Endometrial microvascular endothelial cells (primary cell): ENCODE measurements around the gene GPBP1L1. TPM values are rescaled to one million over a fixed set of nuclear protein-coding genes. Genes with fewer than 3 reads are reported as not detected.
"Not testable (repeated sequence)": the region's sequence is repeated elsewhere in the genome, so short reads cannot be mapped to it uniquely, and the experiment has no call there.

Experiments used
- in situ Hi-C: cut with HindIII; loops from 2 replicates; pipeline ENCODE4 v1.10.0; 2017; ENCODE audit warnings: low sequenced_read_pairs, low pct_unique_long_range_greater_than_20kb; ENCODE audit errors: inconsistent ontology term
- total RNA-seq: library from RNA; depleted of rRNA; stranded (reverse); fragments of >200 nt; gene quantifications from one replicate; pipeline ENCODE4 v1.2.3, GENCODE V29; 2015; ENCODE audit errors: inconsistent ontology term

Gene GPBP1L1, protein sequence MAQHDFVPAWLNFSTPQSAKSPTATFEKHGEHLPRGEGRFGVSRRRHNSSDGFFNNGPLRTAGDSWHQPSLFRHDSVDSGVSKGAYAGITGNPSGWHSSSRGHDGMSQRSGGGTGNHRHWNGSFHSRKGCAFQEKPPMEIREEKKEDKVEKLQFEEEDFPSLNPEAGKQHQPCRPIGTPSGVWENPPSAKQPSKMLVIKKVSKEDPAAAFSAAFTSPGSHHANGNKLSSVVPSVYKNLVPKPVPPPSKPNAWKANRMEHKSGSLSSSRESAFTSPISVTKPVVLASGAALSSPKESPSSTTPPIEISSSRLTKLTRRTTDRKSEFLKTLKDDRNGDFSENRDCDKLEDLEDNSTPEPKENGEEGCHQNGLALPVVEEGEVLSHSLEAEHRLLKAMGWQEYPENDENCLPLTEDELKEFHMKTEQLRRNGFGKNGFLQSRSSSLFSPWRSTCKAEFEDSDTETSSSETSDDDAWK
- total RNA-seq: 54.6 TPM

DNA sequence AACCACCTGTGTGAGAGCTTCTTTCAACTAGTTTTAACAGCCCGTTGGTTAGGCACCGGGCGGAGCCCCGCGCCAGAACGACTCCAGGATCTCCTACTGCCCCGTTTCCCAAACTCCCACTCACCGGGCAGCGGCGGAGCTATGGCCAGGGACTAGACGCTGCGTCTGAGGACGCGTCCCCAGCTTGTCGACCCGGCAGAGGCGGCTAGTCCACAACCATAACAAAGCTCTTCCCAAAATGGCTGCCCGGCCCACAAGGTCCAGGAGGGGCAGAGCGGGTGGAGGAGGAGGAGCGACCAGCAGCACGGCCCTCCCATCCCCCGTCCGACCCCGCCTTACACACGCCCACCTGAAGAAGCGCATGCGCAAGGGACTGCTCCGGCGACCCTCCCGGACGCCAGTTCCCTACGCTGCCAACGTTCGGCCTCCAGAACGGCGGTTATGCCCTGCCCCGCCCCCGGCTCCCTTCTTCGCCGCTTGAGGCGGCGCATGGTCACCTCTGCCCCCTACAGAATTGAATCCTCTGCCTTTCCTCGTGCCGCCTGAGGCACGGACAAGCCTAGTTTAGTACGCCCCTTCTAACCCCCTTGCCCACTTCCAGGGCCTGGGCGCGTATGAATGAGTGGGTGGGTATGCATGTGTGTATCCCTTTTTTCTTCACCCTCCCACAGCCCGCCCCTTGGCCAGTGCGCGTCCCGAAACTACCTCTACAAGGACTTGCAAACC is at the start of gene GPBP1L1:
Gene GPBP1L1, minus strand, starts transcription at position 246 of the 726 bp plus-strand sequence. CDS start 27,446 bp downstream, outside the sequence.
- in situ Hi-C loops: loop anchor here (25.0 kb wide), 1 partner anchor 126 kb away; the partner anchor contains the start of gene MAST2

DNA sequence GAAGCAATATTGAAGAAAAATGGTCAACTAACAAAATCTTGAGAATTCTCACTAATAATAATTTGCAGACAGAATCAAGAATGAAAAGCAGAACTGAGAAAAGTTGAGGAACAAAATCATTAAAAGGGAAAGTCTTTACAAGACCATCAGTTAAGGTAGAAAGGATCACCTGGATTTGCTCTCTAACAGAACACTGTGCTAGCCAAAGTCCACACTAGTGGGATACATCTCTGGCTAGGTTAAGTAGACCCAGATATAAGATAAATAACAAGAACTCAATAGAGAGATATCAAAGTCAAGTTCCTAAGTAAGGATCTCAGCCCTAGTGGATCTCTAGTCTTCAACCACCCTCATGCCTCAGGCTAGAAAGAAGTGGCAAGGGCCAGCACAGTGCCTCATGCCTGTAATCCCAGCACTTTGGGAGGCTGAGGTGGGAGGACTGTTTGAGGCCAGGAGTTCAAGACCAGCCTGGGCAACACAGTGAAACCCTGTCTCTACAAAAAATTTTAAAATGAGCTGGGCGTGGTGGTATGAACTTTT is 44.5 kb upstream of the GPBP1L1 start:
- in situ Hi-C loops: no loop called here

DNA sequence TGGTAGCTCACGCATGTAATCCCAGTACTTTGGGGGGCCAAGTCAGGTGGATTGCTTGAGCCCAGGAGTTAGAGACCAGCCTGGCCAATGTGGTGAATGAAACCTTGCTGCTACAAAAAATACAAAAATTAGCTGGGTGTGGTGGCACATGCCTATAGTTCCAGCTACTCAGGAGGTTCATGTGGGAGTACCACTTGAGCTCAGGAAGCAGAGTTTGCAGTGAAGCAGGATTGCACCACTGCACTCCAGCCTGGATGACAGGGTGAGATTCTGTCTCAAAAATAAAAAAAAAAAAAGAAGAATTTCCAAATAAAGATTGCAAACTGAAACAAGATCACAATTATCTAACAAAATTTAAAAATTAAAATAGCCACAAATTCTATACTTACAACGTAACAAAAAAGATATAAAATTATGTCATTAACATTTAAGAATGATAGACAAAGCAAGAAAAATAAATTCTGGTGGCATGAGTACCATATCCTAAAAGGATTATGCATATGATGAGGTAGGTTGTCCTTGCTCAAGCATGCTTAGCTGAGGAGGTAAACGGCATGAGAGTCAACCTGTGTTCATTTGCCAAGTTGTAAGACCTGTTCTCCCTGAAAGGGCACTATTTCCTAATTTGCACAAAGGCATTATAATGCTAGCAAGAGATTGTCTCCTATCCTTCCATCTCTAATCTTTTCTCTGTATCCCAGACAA is 43.9 kb upstream of the GPBP1L1 start:
- in situ Hi-C loops: no loop called here

DNA sequence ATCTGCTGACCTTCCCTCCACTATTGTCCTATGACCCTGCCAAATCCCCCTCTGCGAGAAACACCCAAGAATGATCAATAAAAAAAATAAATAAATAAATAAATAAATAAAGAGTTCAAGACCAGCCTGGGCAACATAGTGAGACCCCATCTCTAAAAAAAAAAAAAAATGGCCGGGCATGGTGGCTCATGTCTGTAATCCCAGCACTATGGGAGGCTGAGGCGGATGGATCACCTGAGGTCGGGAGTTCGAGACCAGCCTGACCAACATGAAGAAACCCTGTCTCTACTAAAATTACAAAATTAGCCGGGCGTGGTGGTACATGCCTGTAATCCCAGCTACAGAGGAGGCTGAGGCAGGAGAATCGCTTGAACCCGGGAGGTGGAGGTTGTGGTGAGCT is 39.7 kb upstream of the GPBP1L1 start:
- in situ Hi-C loops: not testable (repeated sequence)

DNA sequence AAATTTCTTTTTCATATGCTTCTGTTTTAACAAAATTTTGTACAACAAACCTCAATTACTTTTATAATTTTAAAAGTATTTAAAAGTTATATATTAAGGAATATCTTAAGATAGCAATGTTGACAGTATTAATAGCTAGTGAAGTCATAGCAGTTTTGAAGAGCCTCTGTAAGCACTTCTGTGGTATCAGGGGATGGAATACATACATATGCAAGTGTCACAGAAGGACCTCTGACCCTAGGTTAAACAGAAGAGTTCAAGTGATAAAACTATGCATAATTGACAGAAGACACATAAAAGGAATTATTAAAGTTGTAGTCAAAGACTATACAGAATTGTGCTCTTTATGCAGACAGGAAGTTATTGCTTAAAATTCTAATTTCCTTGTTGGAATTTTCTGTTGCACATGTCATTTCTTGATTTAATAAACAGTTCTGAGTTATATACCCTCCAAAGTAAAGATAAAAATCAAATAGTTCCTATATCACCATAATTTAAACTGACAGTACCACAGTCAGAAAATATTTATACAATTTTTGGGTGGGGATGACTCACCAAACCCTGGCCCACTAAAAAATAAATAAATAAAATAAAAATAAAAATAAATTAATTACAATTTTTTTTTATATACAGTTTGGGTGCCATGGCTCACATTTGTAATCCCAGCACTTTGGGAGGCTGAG is 37.1 kb upstream of the GPBP1L1 start:
- in situ Hi-C loops: no loop called here

DNA sequence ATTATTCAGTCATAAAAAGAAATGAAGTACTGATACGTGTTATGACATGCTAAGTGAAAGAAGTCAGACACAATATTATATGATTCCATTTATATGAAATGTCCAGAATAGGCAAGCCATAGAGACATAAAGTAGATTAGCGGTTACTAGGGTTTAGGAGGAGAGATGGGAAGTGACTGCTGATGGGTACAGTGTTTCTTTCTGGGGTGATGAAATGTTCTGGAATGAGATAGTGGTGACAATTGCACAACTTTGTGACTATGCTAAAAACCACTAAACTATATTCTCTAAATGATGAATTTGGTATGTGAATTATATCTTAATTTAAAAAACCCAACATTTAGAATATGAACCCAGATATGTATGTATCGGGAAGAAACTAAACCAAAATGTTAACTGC is 36.5 kb upstream of the GPBP1L1 start:
- in situ Hi-C loops: no loop called here

DNA sequence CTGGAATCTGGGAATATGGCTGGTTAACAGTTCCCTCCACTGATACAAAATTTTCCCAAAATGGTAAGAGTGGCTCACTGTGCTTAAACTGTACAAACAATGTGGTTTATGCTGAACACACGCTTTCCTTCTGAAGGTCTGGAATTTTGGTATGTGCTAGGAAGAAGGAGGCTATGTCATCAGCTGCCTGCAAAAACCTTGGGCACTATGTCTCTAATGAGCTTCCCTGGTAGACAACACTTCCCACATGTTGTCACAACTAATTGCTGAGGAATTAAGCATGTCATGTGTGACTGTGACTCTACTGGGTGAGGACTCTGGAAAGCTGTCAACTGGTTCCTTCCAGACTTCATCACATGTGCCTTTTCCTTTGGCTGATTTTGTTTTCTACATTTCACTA is 34.9 kb upstream of the GPBP1L1 start:
- in situ Hi-C loops: no loop called here

DNA sequence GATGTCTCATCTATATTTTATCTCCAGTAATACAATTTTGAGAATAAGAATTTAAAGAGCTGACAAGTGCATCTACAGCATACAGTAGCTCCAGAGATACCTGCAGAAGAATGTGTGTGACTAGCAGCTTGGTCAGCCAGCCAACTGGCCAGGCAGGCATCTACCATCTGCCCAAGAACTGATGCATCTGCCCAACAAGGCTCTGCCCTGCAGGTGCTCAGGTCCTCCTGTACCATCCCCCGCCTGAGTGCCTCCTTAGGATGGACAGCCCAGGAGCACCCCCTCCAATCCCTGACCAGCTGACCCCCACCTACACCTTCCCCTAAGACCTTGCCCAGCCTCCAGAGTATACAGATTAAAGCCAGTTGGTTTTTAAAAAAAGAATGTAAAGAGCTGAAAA is 32.0 kb upstream of the GPBP1L1 start:
- in situ Hi-C loops: no loop called here

DNA sequence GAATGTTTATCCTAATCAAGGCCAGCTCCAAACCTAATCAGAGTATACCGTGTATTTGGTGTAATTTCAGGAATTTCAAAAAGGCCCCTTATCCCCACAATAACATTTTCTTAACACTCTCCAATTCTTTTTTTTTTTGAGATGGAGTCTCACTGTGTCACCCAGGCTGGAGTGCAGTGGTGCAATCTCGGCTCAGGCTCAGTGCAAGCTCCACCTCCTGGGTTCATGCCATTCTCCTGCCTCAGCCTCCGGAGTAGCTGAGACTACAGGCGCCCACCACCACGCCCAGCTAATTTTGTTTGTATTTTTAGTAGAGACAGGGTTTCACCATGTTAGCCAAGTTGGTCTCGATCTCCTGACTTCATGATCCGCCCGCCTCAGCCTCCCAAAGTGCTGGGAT is 31.1 kb upstream of the GPBP1L1 start:
- in situ Hi-C loops: not testable (repeated sequence)

DNA sequence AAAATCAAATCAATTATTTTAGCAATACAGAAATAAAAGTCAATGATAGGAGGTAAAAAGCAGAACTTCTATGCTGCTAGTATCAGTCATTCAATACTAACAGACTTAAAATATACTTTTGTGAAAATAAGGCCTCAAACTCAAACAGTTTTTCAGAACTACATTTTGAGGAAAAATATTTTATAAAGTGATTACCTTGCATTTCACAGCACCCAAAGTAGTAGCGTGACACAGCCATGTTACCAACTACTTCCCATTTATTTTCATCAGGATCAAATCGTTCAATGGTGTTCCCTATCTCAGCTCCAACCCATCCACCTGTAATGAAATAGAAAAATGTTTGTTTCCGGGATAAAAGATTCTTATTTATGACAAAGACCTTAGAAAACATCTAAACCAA is 30.4 kb upstream of the GPBP1L1 start:
- in situ Hi-C loops: no loop called here

DNA sequence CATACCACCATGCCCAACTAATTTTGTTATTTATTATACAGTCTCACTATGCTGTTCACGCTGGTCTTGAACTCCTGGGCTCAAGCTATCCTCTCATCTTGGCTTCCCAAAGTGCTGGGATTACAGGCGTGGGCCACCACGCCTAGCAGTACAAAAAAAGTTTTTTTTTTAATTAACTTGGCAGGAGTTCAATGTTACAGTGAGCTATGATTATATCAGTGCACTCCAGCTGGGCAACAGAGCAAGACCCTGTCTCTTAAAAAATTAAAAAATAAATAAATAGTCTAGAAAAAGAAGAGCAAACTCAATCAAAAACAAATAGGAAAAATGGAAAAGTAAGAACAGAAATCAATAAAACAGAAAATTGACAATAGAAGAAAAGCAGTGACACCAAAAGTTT is 27.4 kb upstream of the GPBP1L1 start:
- in situ Hi-C loops: no loop called here

DNA sequence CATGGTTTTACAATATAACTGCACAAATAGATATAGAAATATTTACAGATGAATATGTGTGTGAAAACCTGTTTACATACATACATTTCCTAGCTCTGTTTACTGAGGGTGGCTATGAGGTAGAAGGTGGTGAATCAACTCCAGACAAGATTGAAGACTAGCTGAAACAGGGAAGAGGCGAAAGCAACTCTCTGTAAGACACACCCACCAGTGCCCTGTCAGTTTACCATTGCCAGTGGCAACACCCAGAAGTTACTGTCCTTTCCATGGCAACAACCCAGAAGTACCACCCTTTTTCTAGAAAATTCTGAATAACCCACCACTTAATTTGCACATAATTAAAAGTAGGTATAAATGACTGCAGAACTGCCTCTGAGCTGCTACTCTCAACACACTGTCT is 18.3 kb upstream of the GPBP1L1 start:
- in situ Hi-C loops: no loop called here

DNA sequence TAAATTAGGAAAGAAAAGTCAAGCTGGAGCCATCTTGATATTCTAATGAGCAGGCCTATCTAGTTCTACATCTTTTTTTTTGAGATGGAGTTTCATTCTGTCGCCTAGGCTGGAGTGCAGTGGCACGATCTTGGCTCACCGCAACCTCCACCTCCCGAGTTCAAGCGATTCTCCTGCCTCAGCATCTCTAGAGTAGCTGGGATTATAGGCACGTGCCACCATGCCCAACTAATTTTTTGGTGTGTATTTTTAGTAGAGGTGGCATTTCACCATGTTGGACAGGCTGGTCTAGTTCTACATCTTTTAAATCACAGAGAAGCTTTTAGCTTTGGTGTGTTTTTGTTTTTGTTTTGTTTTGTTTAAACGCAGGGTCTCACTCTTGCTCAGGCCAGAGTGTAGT is 8.5 kb upstream of the GPBP1L1 start:
- in situ Hi-C loops: loop anchor here (25.0 kb wide), 1 partner anchor 117 kb away; the partner anchor contains the start of gene MAST2

DNA sequence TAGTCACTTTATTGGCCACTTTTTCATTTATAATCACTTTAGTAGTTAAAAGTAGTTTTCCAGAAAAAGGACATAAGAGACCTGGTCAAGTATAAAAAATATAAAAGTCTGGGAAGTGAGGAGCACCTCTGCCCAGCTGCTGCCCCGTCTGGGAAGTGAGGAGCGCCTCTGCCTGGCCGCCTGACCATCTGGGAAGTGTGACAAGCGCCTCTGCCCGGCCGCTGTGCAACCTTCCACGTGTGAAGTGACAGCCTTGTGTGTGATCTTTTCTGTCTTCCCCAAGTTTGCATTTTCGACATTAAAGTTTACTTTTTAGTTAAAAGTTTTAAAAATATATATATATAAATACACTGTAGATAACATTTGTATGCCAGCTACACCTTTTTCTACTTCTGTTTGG is 7.5 kb upstream of the GPBP1L1 start:
- in situ Hi-C loops: loop anchor here (25.0 kb wide), 1 partner anchor 118 kb away; the partner anchor contains the start of gene MAST2

DNA sequence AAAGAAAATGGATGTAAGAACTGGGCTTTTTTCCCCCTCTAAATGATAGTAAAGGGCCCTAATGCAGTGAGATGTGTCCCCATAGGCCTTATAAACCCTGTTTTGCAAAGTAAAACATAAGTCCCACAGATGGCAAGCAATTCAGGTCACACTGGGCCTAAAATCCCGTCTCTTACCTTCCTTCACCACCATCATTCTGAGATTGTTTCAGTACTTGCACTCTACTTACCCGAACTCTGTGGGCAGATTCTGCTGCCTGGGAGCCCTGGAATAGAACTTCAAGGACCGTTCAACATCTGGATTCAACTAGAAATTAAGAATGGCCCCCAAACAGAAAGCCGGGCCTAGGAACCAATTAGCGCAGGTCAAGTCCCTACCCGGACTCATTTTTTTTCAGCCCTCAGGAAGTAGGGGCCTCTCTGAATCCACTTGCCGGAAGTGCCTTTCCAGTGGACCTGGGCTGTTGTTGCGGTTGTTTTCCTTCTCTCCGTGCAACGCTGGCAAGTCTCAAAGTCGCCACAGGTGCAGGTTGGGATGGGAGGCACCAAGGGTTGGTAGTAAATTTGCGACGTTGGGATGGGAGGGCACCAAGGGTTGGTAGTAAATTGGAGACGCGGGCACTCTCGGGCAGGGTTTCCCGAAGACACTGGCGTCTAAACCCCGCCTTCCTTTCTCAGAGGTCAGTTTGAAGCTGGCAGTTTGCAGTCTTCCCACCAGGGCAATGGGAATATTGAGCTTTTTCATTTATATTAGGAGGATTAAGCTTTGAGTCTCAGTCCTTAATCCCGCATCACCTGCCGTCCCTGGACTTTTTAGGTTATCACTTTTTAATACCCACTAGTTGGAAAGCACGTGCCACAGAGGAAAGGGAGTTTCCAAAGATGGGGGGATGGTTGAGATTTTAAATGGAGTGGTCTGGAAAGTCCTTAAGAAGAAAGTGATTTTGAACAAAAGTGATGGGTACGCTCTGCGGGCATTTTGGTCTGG is 1.7 kb upstream of the GPBP1L1 start, which contains the start of gene TMEM69:
Gene TMEM69, plus strand, starts transcription at position 428 of the 987 bp plus-strand sequence. CDS start 2,888 bp downstream, outside the sequence.
- in situ Hi-C loops: loop anchor here (25.0 kb wide), 1 partner anchor 124 kb away; the partner anchor contains the start of gene MAST2

DNA sequence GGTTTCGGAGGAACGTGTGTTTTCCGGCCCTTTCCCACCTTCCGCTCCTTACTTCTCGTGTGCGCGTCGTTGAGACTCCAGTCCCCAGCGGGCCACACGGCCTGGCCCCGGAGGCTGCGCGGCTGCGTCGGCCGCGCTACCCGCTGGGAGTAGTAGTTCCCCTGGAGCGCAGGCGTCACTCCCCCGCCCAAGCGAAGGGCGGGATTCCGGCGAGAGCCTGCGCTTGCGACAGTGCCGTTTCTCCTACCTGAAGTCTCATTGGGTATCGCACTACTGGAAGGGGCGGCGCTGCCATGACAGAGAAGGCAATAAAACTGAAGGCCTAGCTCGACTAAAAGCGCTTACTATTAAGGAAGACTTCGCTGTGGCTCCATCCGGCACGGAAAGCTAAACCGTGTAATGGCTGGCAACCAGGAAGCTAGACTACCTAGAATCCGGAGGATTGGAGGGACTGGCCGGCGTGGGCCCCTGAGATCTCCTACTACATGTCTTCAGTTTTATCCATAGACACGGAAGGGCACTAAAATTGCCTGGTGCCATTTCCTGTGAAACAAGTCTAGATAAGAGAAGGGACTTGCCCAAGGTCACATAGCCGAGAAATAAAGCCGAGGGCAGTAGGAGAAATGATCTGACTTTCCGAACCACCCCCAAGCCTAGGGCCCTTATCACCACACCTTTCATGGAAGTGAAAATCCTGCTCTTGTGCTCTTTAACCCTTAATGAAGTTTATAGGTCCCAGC is 851 bp upstream of the GPBP1L1 start:
- in situ Hi-C loops: loop anchor here (25.0 kb wide), 1 partner anchor 125 kb away; the partner anchor contains the start of gene MAST2

DNA sequence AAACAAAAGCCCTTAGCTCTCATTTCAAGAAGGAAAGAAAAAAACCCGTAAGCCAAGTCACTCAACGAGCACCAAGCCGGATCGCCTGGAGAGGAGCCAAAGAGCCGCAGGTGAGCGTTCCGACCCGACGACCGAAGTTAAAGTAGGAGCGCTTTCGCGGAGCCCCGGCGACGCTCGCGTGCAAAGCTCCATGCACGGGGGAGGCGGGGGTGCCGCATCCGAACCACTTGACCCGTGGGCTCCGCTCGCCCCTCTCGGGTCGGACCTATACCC is 382 bp downstream of the GPBP1L1 start:
- in situ Hi-C loops: loop anchor here (25.0 kb wide), 1 partner anchor 126 kb away; the partner anchor contains the start of gene MAST2
